GM21526 (cell line): ENCODE data around the gene PLCL2.
A peak's percentile ranks its signal among the peaks of the same experiment; 100 is the strongest.

Source experiments
- ATAC-seq: cut with Tn5 transposase; IDR thresholded peaks from one replicate; pipeline ENCODE4 v1.9.1; 2021; ENCODE audit warnings: moderate library complexity; ENCODE audit not compliant: unreplicated experiment, low FRiP score

The PLCL2 gene

DNA sequence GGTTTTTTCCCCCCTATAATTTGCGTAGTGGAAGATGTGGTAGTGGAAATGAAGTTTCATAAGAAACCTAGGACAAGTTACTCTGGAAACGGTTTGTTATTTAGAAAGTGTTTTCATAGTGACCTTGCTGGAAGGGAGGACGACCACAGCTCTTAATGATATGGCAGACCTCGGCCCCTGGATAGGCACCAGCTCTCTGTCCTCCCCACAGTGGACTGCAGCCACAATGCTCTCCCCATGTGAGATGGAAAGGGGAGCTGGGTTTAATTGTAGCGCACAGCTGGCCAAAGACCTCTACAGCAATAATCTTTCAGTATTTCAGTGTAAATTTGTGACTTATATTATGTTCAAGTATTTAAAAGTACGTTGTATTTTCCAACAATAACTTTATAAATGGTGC lies 151.2 kb downstream of the PLCL2 start:
- no peak for ATAC-seq

GRCh38 chr3:17038141-17038540 lies 153.4 kb downstream of the PLCL2 start:
- no peak for ATAC-seq

DNA sequence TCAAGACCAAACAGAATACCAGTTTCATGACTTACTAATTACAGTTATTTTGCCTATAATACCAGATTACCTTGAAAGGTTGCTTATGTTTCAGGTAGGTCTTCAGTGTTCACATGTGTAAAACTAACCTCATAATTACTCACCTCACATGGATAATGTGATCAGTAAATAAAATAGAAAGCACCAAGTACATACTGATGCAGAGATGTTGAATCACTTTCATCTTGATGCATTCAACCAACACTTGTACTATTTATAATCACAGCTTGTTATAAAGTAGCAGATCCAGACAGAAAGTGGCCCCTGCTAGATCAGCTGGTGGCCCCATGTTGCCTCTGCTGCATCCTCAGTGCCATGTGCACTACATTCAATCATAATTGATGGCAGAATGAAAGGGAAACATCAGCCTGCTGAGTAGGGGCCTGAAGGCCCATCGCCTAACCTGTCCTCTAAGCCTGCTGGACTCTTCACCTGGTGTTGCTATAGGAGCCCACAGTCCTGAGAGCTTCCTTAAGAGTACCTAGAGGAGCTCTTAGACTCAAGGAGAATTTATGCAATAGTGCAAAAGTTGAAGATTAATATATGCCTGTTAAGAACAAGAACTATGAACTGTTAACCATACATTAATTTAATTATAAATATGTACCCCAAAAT lies 154.3 kb downstream of the PLCL2 start:
- no peak for ATAC-seq

GRCh38 chr3:17039594-17039993 lies 154.8 kb downstream of the PLCL2 start:
- ATAC-seq, result no peak

DNA sequence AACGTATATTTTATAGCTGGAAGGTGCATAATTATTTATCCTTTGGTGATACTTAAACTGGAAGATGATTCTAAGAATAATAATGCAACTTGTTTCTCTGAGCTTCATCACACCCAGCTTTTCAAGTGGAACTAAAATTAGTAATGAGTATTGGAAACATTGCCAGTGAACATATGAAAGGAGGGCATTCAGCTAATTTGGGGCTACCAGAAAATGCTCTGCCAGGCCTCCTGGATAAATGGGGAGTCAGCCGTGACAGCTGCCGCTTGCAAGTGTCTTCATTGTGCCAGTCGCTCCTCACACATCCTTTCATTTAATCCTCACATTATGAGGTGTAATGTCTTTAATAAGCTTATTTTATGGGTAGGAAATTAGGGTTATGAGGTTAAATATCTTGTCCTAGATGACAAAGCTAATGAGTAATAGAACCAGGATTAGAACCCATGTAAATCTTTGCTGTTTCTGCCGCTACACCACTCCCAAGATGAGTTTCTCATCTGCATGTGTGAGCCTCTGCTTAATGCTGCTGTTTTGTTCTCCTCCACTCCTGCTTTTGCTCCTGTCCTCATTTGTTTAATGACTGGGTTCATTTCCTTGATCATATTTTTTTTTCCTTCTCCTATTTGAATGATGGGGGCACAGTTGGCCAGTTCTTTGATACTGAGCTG lies 155.7 kb downstream of the PLCL2 start:
- ATAC-seq, result no peak

GRCh38 chr3:17040990-17041377 lies 156.2 kb downstream of the PLCL2 start:
- no peak for ATAC-seq

- peak; percentile 73 for ATAC-seq
Observed at GRCh38 chr3:17044855-17045254, 160.1 kb downstream of the PLCL2 start.

- ATAC-seq, result no peak
Observed at GRCh38 chr3:17045705-17046104, 160.9 kb downstream of the PLCL2 start.

DNA sequence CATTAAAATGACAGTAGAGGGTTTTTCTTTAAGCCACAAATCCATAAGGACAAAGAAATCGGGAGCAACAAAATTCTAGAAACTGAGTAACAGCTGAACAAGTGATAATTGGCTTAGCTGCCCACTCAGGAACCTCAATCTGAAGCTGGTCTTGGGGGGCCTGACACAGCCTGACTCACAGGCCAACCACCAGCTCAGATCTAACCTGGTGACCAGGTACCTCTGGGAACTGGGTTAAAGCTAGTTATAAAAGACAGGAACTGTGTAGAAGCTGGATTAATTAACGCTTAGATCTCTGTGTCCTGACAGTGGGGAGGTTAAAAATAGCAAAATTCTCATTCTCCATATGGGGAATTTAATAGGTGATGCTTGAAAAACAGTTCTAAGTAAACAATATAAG lies 161.9 kb downstream of the PLCL2 start:
- no peak for ATAC-seq

GRCh38 chr3:17047162-17047561 lies 162.4 kb downstream of the PLCL2 start:
- no peak for ATAC-seq

DNA sequence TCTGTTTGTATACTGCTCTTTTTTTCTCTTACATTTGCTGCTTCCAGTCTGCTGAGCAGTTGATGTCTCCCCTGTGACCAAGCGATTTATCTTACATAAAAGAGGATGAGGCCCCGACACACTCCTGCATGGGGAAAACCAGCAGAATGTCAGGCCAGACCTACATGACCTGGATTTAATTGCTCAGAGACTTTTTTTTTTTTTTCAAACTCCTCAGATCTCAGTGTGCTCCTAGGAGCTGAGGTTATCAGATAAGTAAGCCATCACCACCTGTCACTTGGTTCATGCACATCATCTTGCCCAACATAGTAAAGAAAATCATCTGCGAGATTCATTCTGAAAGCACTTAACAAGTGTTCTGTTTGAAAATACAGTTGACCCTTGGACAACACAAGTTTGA lies 163.1 kb downstream of the PLCL2 start:
- no peak for ATAC-seq

DNA sequence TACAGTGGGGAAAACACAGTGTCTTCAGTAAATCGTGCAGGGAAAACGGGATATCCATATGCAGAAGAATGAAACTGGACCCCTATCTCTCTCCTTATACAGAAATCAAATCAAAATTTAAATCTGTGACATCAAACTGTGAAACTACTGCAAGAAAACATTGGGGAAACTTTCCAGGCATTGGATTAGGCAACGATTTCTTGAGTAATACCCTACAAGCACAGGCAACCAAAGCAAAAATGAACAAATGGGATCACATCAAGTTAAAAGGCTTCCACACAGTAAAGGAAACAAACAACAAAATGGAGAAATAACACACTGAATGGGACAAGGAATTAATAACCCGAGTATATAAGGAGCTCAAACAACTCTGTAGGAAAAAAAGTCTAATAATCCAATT lies 165.3 kb downstream of the PLCL2 start:
- ATAC-seq, result no peak

GRCh38 chr3:17050506-17050905 lies 165.8 kb downstream of the PLCL2 start:
- ATAC-seq, result no peak

DNA sequence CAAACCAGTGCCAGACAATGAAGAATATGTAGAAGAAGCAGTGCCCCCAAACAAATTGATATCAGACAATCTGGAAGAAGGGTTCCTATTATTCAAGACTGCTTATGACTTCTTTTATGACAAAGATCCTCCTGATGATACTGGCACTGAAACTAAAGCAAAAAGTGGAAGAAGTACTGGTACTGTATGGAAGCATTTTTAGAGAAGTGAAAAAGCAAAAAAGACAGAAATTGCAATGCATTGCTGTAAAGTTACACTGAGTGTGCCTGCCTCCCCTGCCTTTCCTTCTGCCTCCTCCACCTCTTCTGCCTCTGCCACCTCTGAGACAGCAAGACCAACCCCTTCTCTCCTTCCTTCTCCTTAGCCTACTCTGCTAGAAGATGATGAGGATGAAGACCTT lies 167.6 kb downstream of the PLCL2 start:
- peak; percentile 80 for ATAC-seq

- no peak for ATAC-seq
Observed at GRCh38 chr3:17054301-17054981, 169.7 kb downstream of the PLCL2 start.

DNA sequence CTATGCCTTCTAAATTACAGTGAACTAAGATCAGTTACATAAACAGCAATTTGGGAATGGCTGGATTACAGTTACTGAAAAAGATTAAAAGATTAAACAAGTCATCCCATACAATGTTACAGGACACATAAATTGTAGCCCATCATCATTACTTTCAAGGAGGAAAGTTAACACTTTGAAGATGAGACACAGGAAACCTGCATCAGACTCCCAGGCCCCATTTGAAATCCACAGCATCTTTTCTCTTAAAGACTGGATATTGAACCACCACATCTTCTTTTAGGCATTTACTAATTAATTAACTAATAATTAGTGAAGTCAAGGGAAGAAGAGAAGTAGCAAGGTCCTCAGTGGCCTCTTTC lies 170.2 kb downstream of the PLCL2 start:
- no peak for ATAC-seq

- no peak for ATAC-seq
Observed at GRCh38 chr3:17055374-17056276, 170.9 kb downstream of the PLCL2 start.

DNA sequence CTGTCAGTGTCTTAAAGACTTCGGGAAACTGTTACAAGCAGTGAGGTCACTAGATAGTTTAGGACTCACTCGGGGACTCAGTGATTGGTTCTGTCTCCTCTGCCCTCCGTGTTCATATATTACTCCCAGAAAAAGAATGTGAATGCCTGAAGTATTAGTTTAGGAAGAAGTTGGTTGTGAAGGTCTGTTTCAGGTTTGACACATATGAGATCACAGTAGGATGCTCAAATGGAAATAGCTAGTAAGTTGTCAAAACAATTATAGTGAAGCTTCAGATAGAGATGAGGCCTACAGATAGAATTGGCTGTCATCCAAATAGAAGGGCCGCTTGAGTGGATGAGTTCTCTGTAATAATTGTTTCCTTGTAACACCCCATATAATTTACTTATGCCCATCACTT lies 172.6 kb downstream of the PLCL2 start:
- no peak for ATAC-seq

DNA sequence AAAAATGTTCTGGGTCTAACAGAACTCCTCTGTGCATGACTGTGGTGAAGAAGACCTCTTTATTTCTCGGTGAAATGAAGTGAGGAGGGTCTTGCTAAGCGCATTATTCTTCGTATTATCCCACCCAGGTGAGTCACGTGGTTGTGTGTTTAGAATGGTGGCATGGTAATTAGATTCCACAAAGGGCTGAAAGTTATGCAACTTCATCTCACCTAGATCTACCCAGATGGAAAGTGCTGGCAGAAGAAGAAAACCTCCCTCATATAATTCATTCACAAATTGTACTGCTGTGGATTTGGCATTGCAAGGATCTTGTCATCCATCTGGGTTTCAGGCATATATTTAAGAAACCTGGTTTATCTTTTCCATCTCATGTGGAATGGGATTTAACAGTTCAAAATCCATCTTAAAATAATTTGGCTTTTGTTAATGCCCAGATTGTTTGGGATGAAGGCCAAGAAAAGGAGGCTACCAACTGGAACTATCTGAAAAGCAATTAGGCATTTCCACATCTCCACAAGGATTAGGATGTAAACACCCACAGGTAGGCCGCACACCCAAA lies 175.3 kb downstream of the PLCL2 start:
- no peak for ATAC-seq

- no peak for ATAC-seq
Observed at GRCh38 chr3:17061005-17061404, 176.2 kb downstream of the PLCL2 start.

GRCh38 chr3:17062736-17063135 lies 178.0 kb downstream of the PLCL2 start:
- no peak for ATAC-seq
